ENCODE results near the gene HARS1.
"Not testable (repeated sequence)": the region's sequence is repeated elsewhere in the genome, so short reads cannot be mapped to it uniquely, and the experiment has no call there.

The HARS1 gene

GRCh38 chr5:140642718-140643117 lies 48.5 kb downstream of the HARS1 start:
- Histone ChIP-seq H4K8ac (ENCODE audit: low read length) (no peak overlapping the region), H2BK15ac (ENCODE audit: low read depth, poor library complexity, severe bottlenecking) (no peak overlapping the region), H2AFZ (ENCODE audit: low read depth, low read length) (no peak overlapping the region), H4K91ac (ENCODE audit: low read length) (no peak overlapping the region), H3K4me2 (ENCODE audit: low read length, poor library complexity, severe bottlenecking) (no peak overlapping the region), H3K27ac (ENCODE audit: low read length, poor library complexity, severe bottlenecking) (no peak overlapping the region), H3K4ac (ENCODE audit: low read depth in 1 of 2, low read length in 2 of 2) (no peak overlapping the region), H3K9me3 (ENCODE audit: control insufficient read depth, low read length) (no peaks in the 10 kb centered on the region), H2BK12ac (ENCODE audit: low read length in 2 of 2) (no peak overlapping the region), H3K27me3 (ENCODE audit: control insufficient read depth in 1 of 2, insufficient read depth in 1 of 2, low read length in 2 of 2) (no peaks in the 10 kb centered on the region), H3K79me1 (replicated peaks; ENCODE audit: low read length, poor library complexity, severe bottlenecking) (peaks cover 27% of the 10 kb centered on the region), H2AK5ac (ENCODE audit: low read length, severe bottlenecking) (no peak overlapping the region), H3K23ac (ENCODE audit: low read length in 2 of 2) (no peak overlapping the region), H2BK120ac (ENCODE audit: low read depth, low read length) (no peak overlapping the region), H3K36me3 (ENCODE audit: control insufficient read depth in 1 of 2, insufficient read depth in 2 of 2, low read depth in 1 of 2, low read length in 2 of 2) (peaks cover 36 to 48% of the 10 kb centered on the region in 2 experiments), H3K4me3 (ENCODE audit: insufficient read depth in 1 of 2, low read depth in 1 of 2, low read length in 2 of 2) (no peak overlapping the region), H3K9ac (ENCODE audit: low read length) (peak overlapping the region; percentile 7), H3K4me1 (ENCODE audit: control insufficient read depth, insufficient read depth, low read depth, low read length) (peaks cover 5% of the 10 kb centered on the region), H3K14ac (ENCODE audit: low read length in 2 of 2) (no peak overlapping the region), H2BK5ac (ENCODE audit: low read depth, low read length, poor library complexity, severe bottlenecking) (no peak overlapping the region), H3K18ac (ENCODE audit: low read depth in 1 of 2, low read length in 2 of 2) (no peak overlapping the region)
- DNase-seq: no peak
- WGBS: 94% methylated on average over 3 of the region's 3 CpGs

DNA sequence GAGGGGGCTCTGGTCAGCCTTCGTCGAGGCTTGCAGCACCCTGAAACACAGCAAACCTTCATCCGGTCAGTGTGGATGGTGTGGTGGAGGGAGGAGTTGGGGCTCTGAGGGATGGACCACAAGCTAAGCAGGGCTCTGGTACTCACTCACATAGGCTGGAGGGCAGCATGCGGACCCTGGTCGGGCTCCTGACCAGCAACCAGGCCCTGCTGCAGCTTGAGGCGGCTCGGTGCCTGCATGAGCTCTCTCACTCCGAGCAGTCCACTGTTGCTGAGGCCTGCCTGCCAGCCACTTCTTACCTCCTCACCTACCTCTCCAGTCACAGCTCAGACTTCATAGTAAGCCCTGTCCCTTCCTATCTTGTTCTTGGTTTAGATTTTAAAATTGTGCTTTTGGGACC lies 49.5 kb downstream of the HARS1 start:
- peaks cover 25% of the 10 kb centered on the region for H3K79me1 ChIP-seq (replicated peaks; ENCODE audit: low read length, poor library complexity, severe bottlenecking)
- H3K4me1 ChIP-seq (ENCODE audit: control insufficient read depth, insufficient read depth, low read depth, low read length): peaks cover 5% of the 10 kb centered on the region
- H4K91ac ChIP-seq (ENCODE audit: low read length): no peak overlapping the region
- WGBS: 98% methylated on average over 7 of the region's 8 CpGs
- no peak for DNase-seq
- no peak overlapping the region for H2BK15ac ChIP-seq (ENCODE audit: low read depth, poor library complexity, severe bottlenecking)
- no peak overlapping the region for H2BK12ac ChIP-seq (ENCODE audit: low read length in 2 of 2)
- no peak overlapping the region for H3K23ac ChIP-seq (ENCODE audit: low read length in 2 of 2)
- no peak overlapping the region for H4K8ac ChIP-seq (ENCODE audit: low read length)
- H2AK5ac ChIP-seq (ENCODE audit: low read length, severe bottlenecking): no peak overlapping the region
- H2BK120ac ChIP-seq (ENCODE audit: low read depth, low read length): no peak overlapping the region
- no peak overlapping the region for H3K18ac ChIP-seq (ENCODE audit: low read depth in 1 of 2, low read length in 2 of 2)
- no peak overlapping the region for H2AFZ ChIP-seq (ENCODE audit: low read depth, low read length)
- H3K14ac ChIP-seq (ENCODE audit: low read length in 2 of 2): no peak overlapping the region
- no peak overlapping the region for H3K27ac ChIP-seq (ENCODE audit: low read length, poor library complexity, severe bottlenecking)
- peaks cover 36 to 48% of the 10 kb centered on the region in 2 experiments for H3K36me3 ChIP-seq (ENCODE audit: control insufficient read depth in 1 of 2, insufficient read depth in 2 of 2, low read depth in 1 of 2, low read length in 2 of 2)
- H3K4me3 ChIP-seq (ENCODE audit: insufficient read depth in 1 of 2, low read depth in 1 of 2, low read length in 2 of 2): no peak overlapping the region
- H3K27me3 ChIP-seq (ENCODE audit: control insufficient read depth in 1 of 2, insufficient read depth in 1 of 2, low read length in 2 of 2): no peaks in the 10 kb centered on the region
- no peak overlapping the region for H3K4me2 ChIP-seq (ENCODE audit: low read length, poor library complexity, severe bottlenecking)
- no peak overlapping the region for H2BK5ac ChIP-seq (ENCODE audit: low read depth, low read length, poor library complexity, severe bottlenecking)
- no peak overlapping the region for H3K9ac ChIP-seq (ENCODE audit: low read length)
- H3K9me3 ChIP-seq (ENCODE audit: control insufficient read depth, low read length): no peaks in the 10 kb centered on the region
- no peak overlapping the region for H3K4ac ChIP-seq (ENCODE audit: low read depth in 1 of 2, low read length in 2 of 2)

DNA sequence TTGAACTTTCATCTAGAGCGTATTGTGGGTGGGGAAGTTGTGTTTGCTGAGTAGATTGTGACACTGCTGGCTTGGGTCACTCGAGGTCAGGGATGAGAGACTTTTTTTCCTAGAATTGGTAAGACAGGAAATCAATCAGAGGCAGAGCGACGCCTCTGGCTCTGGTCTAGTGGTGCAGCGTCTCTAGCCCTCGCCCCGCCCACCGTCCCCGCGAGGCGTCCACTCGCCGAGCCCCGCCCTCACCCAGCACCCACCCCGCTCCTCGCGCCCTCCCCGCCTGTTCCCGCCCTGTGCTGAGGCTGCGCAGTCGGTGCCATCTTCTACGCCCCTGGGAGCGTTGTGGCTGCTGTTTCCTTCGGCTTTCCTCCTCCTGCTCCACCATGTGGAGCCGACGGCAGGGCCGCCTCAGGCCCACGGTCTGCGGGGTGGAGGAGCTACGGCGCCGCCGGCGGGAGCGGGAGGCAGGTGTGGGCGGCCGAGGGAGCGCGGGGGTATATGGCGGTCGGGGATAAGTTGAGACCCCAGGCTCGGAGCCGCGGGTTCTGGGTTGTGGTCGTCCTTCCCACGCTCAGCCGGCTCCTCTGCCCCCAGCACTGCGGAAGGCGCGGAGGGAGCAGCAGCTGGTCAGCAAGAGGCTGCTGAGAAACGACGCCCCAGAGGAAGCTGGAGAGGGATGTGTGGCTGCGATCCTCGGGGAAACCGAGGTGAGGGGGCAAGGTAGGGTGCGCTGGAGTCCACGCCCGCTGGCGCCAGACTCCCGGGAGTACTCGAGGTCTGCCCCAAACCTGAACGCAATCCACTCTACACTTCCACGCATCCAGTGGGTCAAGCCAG lies 51.8 kb downstream of the HARS1 start, which contains the start of gene TMCO6:
Gene TMCO6 (plus strand): TSS at position 304 of the 834 bp plus-strand sequence. CDS start 77 bp downstream, at position 381.
- Histone ChIP-seq H2BK15ac (ENCODE audit: low read depth, poor library complexity, severe bottlenecking) (peak within 1 kb of the TSS; percentile 90), H2AK5ac (ENCODE audit: low read length, severe bottlenecking) (no peak within 1 kb of the TSS), H3K4ac (ENCODE audit: low read depth in 1 of 2, low read length in 2 of 2) (peak within 1 kb of the TSS; percentile 73 to 92), H3K4me2 (ENCODE audit: low read length, poor library complexity, severe bottlenecking) (peak within 1 kb of the TSS; percentile 96), H4K91ac (ENCODE audit: low read length) (peak within 1 kb of the TSS; percentile 8), H2BK120ac (ENCODE audit: low read depth, low read length) (no peak within 1 kb of the TSS), H3K27ac (ENCODE audit: low read length, poor library complexity, severe bottlenecking) (peak within 1 kb of the TSS; percentile 2), H2BK12ac (ENCODE audit: low read length in 2 of 2) (peak within 1 kb of the TSS in 1 of 2 experiments; percentile 12), H3K14ac (ENCODE audit: low read length in 2 of 2) (peak within 1 kb of the TSS in 1 of 2 experiments; percentile 72), H3K9ac (ENCODE audit: low read length) (peak within 1 kb of the TSS; percentile 88), H2AFZ (ENCODE audit: low read depth, low read length) (peak within 1 kb of the TSS; percentile 80), H3K9me3 (ENCODE audit: control insufficient read depth, low read length) (no peaks in the 10 kb centered on the region), H2BK5ac (ENCODE audit: low read depth, low read length, poor library complexity, severe bottlenecking) (no peak within 1 kb of the TSS), H3K27me3 (ENCODE audit: control insufficient read depth in 1 of 2, insufficient read depth in 1 of 2, low read length in 2 of 2) (no peaks in the 10 kb centered on the region), H3K36me3 (ENCODE audit: control insufficient read depth in 1 of 2, insufficient read depth in 2 of 2, low read depth in 1 of 2, low read length in 2 of 2) (peaks cover 25 to 34% of the 10 kb centered on the region in 2 experiments), H3K79me1 (replicated peaks; ENCODE audit: low read length, poor library complexity, severe bottlenecking) (peaks cover 14% of the 10 kb centered on the region), H4K8ac (ENCODE audit: low read length) (peak within 1 kb of the TSS; percentile 92), H3K4me3 (ENCODE audit: insufficient read depth in 1 of 2, low read depth in 1 of 2, low read length in 2 of 2) (peak within 1 kb of the TSS; percentile 77 to 86), H3K23ac (ENCODE audit: low read length in 2 of 2) (peak within 1 kb of the TSS in 1 of 2 experiments; percentile 84), H3K18ac (ENCODE audit: low read depth in 1 of 2, low read length in 2 of 2) (peak within 1 kb of the TSS; percentile 88 to 93), H3K4me1 (ENCODE audit: control insufficient read depth, insufficient read depth, low read depth, low read length) (peaks cover 5% of the 10 kb centered on the region)
- under 1% methylated on average over 51 of the region's 63 CpGs for WGBS
- peak; percentile 95 for DNase-seq

DNA sequence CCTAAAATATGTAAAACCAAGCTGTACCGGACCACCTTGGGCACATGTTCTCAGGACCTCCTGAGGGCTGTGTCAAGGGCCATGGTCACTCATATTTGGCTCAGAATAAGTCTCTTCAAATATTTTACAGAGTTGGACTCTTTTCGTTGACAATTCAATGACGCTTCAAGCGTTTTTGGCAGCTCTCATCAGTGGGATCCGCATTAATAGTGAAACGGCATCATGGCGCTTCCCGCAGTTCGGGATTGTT lies 52.3 kb downstream of the HARS1 start:
- H2BK12ac ChIP-seq (ENCODE audit: low read length in 2 of 2); H3K4me1 ChIP-seq (ENCODE audit: control insufficient read depth, insufficient read depth, low read depth, low read length); H4K91ac ChIP-seq (ENCODE audit: low read length); H3K4ac ChIP-seq (ENCODE audit: low read depth in 1 of 2, low read length in 2 of 2); H2BK120ac ChIP-seq (ENCODE audit: low read depth, low read length); H2BK15ac ChIP-seq (ENCODE audit: low read depth, poor library complexity, severe bottlenecking); H2BK5ac ChIP-seq (ENCODE audit: low read depth, low read length, poor library complexity, severe bottlenecking); H3K9me3 ChIP-seq (ENCODE audit: control insufficient read depth, low read length); H3K14ac ChIP-seq (ENCODE audit: low read length in 2 of 2); H3K27me3 ChIP-seq (ENCODE audit: control insufficient read depth in 1 of 2, insufficient read depth in 1 of 2, low read length in 2 of 2); H3K23ac ChIP-seq (ENCODE audit: low read length in 2 of 2); H3K27ac ChIP-seq (ENCODE audit: low read length, poor library complexity, severe bottlenecking); H2AK5ac ChIP-seq (ENCODE audit: low read length, severe bottlenecking); DNase-seq; H3K18ac ChIP-seq (ENCODE audit: low read depth in 1 of 2, low read length in 2 of 2): not testable (repeated sequence)
- peaks cover 22 to 28% of the 10 kb centered on the region in 2 experiments for H3K36me3 ChIP-seq (ENCODE audit: control insufficient read depth in 1 of 2, insufficient read depth in 2 of 2, low read depth in 1 of 2, low read length in 2 of 2)
- H4K8ac ChIP-seq (ENCODE audit: low read length): peak overlapping the region; percentile 25
- peak overlapping the region in 1 of 2 experiments; percentile 86 for H3K4me3 ChIP-seq (ENCODE audit: insufficient read depth in 1 of 2, low read depth in 1 of 2, low read length in 2 of 2)
- peak overlapping the region; percentile 54 for H3K4me2 ChIP-seq (ENCODE audit: low read length, poor library complexity, severe bottlenecking)
- peaks cover 11% of the 10 kb centered on the region for H3K79me1 ChIP-seq (replicated peaks; ENCODE audit: low read length, poor library complexity, severe bottlenecking)
- H3K9ac ChIP-seq (ENCODE audit: low read length): peak overlapping the region; percentile 84
- WGBS: 77% methylated on average over 9 of the region's 9 CpGs
- peak overlapping the region; percentile 39 for H2AFZ ChIP-seq (ENCODE audit: low read depth, low read length)
